SU-DHL-6 (cell line): ENCODE results near the gene TANC1.

Experiments
- H2AFZ ChIP-seq: fragments of 200-600 bp; sonication (generic); 2 replicates; pipeline ENCODE4 v1.6.1; 2014; ENCODE audit warnings: low read depth, mild to moderate bottlenecking, moderate library complexity, mixed read lengths, antibody characterized with exemption, low read length; ENCODE audit not compliant: severe bottlenecking
- H3F3A ChIP-seq: fragments of 200-600 bp; shearing (Covaris generic); 2 replicates; pipeline ENCODE4 v1.6.0; 2016; ENCODE audit warnings: antibody characterized with exemption, mild to moderate bottlenecking; ENCODE audit not compliant: insufficient read depth
- H3K27ac ChIP-seq: fragments of 200-600 bp; sonication (generic); 2 replicates; pipeline ENCODE4 v1.5.1; 2016; ENCODE audit warnings: low read depth, mild to moderate bottlenecking, low read length, moderate library complexity, mixed read lengths
- H3K27me3 ChIP-seq: fragments of 200-600 bp; sonication (generic), shearing (Covaris generic); 2 replicates; pipeline ENCODE4 v1.6.0; 2014; ENCODE audit warnings: mild to moderate bottlenecking, low read length
- H3K36me3 ChIP-seq: fragments of 200-600 bp; sonication (generic); 2 replicates; pipeline ENCODE4 v1.6.1; 2014; ENCODE audit warnings: mild to moderate bottlenecking, low read length, mixed read lengths
- H3K4me2 ChIP-seq: fragments of 300-600, 200-600 bp; shearing (Covaris generic), sonication (generic); 2 replicates; pipeline ENCODE4 v1.6.0; 2014; ENCODE audit warnings: low read length, low read depth, mild to moderate bottlenecking; ENCODE audit not compliant: poor library complexity, severe bottlenecking
- H3K4me3 ChIP-seq: fragments of 200-600 bp; sonication (generic); 2 replicates; pipeline ENCODE4 v1.5.1; 2014; ENCODE audit warnings: antibody characterized with exemption, low read length, mild to moderate bottlenecking, mixed read lengths; ENCODE audit not compliant: insufficient read depth, poor library complexity, severe bottlenecking
- H3K79me2 ChIP-seq: fragments of 200-600 bp; sonication (generic); 2 replicates; pipeline ENCODE4 v1.6.1; 2014; ENCODE audit warnings: mild to moderate bottlenecking, low read length, moderate library complexity; ENCODE audit not compliant: insufficient read depth
- H3K9ac ChIP-seq: fragments of 200-600 bp; sonication (generic); 2 replicates; pipeline ENCODE4 v1.7.0; 2014; ENCODE audit warnings: mild to moderate bottlenecking, low read length
- H3K9me2 ChIP-seq: fragments of 200-600 bp; sonication (generic); replicated peaks from 2 replicates; pipeline ENCODE4 v1.6.1; 2014; ENCODE audit warnings: low read length; ENCODE audit not compliant: insufficient read depth
- H3K9me3 ChIP-seq: fragments of 200-600 bp; sonication (generic); 2 replicates; pipeline ENCODE4 v1.6.1; 2014; ENCODE audit warnings: low read length, mixed read lengths; ENCODE audit not compliant: insufficient read depth
- H4K20me1 ChIP-seq: fragments of 200-600 bp; sonication (generic); 2 replicates; pipeline ENCODE4 v1.6.1; 2014; ENCODE audit warnings: low read depth, mild to moderate bottlenecking, antibody characterized with exemption, low read length, moderate library complexity, mixed read lengths
- CTCF ChIP-seq: fragments of 200-600 bp; sonication (generic); IDR thresholded peaks from one replicate; pipeline ENCODE4 v1.5.1; 2017; ENCODE audit warnings: antibody characterized with exemption, mild to moderate bottlenecking, low read length, moderate library complexity; ENCODE audit not compliant: insufficient read depth, poor library complexity, severe bottlenecking
- EZH2phosphoT487 ChIP-seq: fragments of 200-600 bp; sonication (generic), shearing (Covaris generic); conservative IDR thresholded peaks from 2 replicates; pipeline ENCODE4 v1.6.1; 2018; ENCODE audit warnings: mild to moderate bottlenecking, antibody characterized with exemption, low read length, moderate library complexity, mixed read lengths

TANC1 gene

GRCh38 chr2:159224061-159224813, 255.8 kb downstream of the TANC1 start:
- no peak for TF ChIP-seq EZH2phosphoT487
- TF ChIP-seq CTCF, result no peak
- no peaks in the 10 kb centered on the region for H3K36me3 ChIP-seq
- H3K27me3 ChIP-seq, result no peaks in the 10 kb centered on the region
- H3K79me2 ChIP-seq, result no peaks in the 10 kb centered on the region
- no peak overlapping the region for H3K4me3 ChIP-seq
- no peaks in the 10 kb centered on the region for H4K20me1 ChIP-seq
- H3K9me3 ChIP-seq, result no peaks in the 10 kb centered on the region
- H3K9me2 ChIP-seq, result no peaks in the 10 kb centered on the region
- no peak overlapping the region for H3K4me2 ChIP-seq
- H2AFZ ChIP-seq, result no peak overlapping the region
- H3K9ac ChIP-seq, result no peak overlapping the region
- no peaks in the 10 kb centered on the region for H3F3A ChIP-seq
- H3K27ac ChIP-seq, result no peak overlapping the region

GRCh38 chr2:159225025-159226016, 256.9 kb downstream of the TANC1 start:
- Histone ChIP-seq H3K79me2 (no peaks in the 10 kb centered on the region), H4K20me1 (no peaks in the 10 kb centered on the region), H3K36me3 (no peaks in the 10 kb centered on the region), H3K27me3 (no peaks in the 10 kb centered on the region), H2AFZ (no peak overlapping the region), H3F3A (no peaks in the 10 kb centered on the region), H3K9ac (no peak overlapping the region), H3K4me3 (no peak overlapping the region), H3K4me2 (no peak overlapping the region), H3K9me3 (no peaks in the 10 kb centered on the region), H3K27ac (no peak overlapping the region), H3K9me2 (no peaks in the 10 kb centered on the region)
- no peak for TF ChIP-seq CTCF
- TF ChIP-seq EZH2phosphoT487, result no peak

GRCh38 chr2:159226059-159226461, 257.6 kb downstream of the TANC1 start:
- Histone ChIP-seq H3K9me2 (no peaks in the 10 kb centered on the region), H3K9ac (no peak overlapping the region), H3K4me2 (no peak overlapping the region), H3K27ac (no peak overlapping the region), H3K9me3 (no peaks in the 10 kb centered on the region), H3K27me3 (no peaks in the 10 kb centered on the region), H3F3A (no peaks in the 10 kb centered on the region), H3K36me3 (no peaks in the 10 kb centered on the region), H3K4me3 (no peak overlapping the region), H3K79me2 (no peaks in the 10 kb centered on the region), H2AFZ (no peak overlapping the region), H4K20me1 (no peaks in the 10 kb centered on the region)
- no peak for TF ChIP-seq EZH2phosphoT487
- no peak for TF ChIP-seq CTCF
